ENCODE data around the gene ANO9.

DNA sequence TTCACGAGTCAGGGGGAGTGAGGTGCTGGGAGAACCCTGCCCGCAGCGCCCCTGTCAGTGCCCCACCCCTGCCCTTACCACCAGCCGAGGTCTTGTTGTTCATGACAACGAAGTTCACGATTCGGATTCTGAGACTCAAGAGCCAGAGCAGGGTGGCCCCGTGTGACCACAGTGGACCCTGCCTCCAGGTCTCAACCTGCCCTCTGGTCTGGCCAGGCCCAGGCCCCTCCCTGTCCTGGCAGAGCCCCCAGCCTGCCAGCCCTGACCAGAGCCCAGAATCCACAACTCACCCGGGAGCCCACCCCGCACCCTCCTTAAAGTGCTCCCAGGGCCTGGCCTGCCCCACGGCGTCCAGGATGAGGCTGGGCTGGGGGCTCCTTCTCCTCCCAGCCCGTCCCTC, 9.9 kb downstream of the ANO9 start:
- no peak for TF ChIP-seq EZH2 (IDR thresholded peaks at IDR 0.05; ENCODE audit: insufficient read depth, low read length)
- TF ChIP-seq, protein P1, sequence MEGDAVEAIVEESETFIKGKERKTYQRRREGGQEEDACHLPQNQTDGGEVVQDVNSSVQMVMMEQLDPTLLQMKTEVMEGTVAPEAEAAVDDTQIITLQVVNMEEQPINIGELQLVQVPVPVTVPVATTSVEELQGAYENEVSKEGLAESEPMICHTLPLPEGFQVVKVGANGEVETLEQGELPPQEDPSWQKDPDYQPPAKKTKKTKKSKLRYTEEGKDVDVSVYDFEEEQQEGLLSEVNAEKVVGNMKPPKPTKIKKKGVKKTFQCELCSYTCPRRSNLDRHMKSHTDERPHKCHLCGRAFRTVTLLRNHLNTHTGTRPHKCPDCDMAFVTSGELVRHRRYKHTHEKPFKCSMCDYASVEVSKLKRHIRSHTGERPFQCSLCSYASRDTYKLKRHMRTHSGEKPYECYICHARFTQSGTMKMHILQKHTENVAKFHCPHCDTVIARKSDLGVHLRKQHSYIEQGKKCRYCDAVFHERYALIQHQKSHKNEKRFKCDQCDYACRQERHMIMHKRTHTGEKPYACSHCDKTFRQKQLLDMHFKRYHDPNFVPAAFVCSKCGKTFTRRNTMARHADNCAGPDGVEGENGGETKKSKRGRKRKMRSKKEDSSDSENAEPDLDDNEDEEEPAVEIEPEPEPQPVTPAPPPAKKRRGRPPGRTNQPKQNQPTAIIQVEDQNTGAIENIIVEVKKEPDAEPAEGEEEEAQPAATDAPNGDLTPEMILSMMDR (IDR thresholded peaks at IDR 0.05; ENCODE audit: insufficient read depth, low read depth, low read length), result no peak
